GM21528 (cell line): ENCODE results near the gene RNF224.
A peak's percentile ranks its signal among the peaks of the same experiment; 100 is the strongest.
"Not testable (repeated sequence)": the region's sequence is repeated elsewhere in the genome, so short reads cannot be mapped to it uniquely, and the experiment has no call there.

Source experiments
- ATAC-seq: cut with Tn5 transposase; IDR thresholded peaks from one replicate; pipeline ENCODE4 v1.9.1; 2021; ENCODE audit warnings: mild to moderate bottlenecking, moderate library complexity; ENCODE audit not compliant: unreplicated experiment, low FRiP score

The RNF224 gene

DNA sequence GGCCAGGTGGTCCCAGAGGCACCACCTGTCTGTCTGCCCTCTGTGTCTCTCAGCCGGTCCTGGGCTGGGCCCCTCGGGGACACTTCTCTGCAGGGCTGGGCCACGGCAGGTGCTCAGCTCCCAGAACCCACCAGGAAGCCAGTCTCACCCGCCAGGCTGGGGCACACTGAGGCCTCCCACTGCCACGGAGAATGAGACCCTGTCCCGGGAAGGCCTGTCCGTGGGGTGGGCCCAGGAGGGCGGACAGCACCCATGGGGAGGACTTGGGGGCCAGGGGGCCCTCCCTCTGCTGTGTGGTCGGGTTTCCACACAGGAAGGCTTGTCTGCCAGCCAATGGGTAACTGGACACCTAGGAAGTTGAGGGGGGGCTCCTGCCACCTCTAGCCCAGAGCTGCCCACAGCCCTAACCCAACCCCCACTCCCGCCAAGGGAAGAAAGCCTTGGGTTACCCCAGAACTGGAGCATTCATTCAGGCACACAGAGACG, 9.7 kb downstream of the RNF224 start:
- ATAC-seq = no peak

- ATAC-seq = no peak
Observed at GRCh38 chr9:137237759-137238726, 10.7 kb downstream of the RNF224 start.

DNA sequence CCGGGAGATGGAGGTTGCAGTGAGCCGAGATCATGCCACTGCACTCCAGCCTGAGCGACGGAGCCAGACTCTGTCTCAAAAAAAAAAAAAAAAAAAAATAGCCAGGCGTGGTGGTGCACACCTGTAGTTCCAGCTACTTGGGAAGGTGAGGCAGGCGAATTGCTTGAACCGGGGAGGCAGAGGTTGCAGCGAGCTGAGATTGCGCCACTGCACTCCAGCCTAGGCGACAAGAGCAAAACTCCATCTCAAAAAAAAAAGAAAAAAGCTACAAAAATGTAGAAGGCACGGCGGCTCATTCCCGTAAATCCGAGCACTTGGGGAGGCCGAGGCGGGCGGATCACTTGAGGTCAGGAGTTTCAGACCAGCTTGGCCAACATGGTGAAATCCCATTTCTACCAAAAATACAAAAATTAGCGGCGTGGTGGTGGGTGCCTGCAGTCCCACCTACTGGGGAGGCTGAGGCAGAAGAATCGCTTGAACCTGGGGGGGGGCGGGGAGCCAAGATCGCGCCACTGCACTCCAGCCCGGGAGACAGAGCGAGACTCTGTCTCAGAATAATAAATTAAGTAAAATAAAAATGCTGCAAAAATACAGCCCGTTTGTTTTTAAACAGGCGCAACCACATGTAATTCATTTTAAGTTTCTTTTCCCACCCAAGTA, 12.4 kb downstream of the RNF224 start:
- ATAC-seq = not testable (repeated sequence)

GRCh38 chr9:137240318-137240840, 13.1 kb downstream of the RNF224 start:
- peak; percentile 22 for ATAC-seq

DNA sequence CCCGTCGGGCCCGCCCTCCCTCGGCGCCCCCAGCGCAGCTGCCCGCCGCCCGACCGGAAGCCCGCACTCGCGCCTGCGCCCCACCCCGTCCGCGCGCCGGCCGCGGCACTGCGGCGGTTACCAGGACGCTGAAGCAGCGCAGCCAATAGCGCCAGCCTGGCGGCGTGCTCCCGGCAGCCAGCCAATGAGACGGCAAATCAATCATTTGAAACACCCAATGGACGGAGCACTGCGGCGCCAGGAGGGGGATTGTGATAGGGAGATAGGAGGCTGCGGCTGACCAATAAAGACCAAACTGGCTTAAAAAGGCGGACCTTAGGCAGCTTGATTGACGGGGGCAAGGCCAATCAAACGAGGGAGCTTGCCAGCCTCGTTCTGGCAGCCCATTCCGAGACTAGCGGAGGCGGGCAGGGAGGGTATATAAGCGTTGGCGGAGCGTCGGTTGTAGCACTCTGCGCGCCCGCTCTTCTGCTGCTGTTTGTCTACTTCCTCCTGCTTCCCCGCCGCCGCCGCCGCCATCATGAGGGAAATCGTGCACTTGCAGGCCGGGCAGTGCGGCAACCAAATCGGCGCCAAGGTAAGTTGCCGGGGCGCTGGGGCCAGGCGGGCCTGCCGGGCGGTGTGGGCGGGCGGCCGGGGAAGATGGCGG, 13.7 kb downstream of the RNF224 start, which contains the start of gene TUBB4B:
Gene TUBB4B, plus strand, starts transcription at position 447 of the 649 bp plus-strand sequence. Its CDS starts 74 bp downstream, at position 521.
- peak; percentile 75 for ATAC-seq

GRCh38 chr9:137241490-137242268, 14.4 kb downstream of the RNF224 start:
- no peak for ATAC-seq

DNA sequence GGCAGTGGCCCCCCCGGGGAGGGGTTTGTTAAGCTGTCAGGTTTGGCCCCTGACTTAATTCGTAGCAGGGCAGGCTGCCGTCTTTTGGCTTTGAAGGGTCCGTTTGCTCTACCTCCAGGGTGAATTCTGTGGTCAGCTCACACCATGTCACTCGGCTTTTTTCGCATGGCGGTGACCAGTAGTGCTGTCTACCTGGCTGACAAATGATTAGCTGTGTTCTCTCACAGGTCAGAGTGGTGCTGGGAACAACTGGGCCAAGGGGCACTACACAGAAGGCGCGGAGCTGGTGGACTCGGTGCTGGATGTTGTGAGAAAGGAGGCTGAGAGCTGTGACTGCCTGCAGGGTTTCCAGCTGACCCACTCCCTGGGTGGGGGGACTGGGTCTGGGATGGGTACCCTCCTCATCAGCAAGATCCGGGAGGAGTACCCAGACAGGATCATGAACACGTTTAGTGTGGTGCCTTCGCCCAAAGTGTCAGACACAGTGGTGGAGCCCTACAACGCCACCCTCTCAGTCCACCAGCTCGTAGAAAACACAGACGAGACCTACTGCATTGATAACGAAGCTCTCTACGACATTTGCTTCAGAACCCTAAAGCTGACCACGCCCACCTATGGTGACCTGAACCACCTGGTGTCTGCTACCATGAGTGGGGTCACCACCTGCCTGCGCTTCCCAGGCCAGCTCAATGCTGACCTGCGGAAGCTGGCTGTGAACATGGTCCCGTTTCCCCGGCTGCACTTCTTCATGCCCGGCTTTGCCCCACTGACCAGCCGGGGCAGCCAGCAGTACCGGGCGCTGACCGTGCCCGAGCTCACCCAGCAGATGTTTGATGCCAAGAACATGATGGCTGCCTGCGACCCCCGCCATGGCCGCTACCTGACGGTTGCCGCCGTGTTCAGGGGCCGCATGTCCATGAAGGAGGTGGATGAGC, 15.2 kb downstream of the RNF224 start:
- no peak for ATAC-seq

DNA sequence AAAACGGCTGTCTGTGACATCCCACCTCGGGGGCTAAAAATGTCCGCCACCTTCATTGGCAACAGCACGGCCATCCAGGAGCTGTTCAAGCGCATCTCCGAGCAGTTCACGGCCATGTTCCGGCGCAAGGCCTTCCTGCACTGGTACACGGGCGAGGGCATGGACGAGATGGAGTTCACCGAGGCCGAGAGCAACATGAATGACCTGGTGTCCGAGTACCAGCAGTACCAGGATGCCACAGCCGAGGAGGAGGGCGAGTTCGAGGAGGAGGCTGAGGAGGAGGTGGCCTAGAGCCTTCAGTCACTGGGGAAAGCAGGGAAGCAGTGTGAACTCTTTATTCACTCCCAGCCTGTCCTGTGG, 15.9 kb downstream of the RNF224 start:
- ATAC-seq = not testable (repeated sequence)

DNA sequence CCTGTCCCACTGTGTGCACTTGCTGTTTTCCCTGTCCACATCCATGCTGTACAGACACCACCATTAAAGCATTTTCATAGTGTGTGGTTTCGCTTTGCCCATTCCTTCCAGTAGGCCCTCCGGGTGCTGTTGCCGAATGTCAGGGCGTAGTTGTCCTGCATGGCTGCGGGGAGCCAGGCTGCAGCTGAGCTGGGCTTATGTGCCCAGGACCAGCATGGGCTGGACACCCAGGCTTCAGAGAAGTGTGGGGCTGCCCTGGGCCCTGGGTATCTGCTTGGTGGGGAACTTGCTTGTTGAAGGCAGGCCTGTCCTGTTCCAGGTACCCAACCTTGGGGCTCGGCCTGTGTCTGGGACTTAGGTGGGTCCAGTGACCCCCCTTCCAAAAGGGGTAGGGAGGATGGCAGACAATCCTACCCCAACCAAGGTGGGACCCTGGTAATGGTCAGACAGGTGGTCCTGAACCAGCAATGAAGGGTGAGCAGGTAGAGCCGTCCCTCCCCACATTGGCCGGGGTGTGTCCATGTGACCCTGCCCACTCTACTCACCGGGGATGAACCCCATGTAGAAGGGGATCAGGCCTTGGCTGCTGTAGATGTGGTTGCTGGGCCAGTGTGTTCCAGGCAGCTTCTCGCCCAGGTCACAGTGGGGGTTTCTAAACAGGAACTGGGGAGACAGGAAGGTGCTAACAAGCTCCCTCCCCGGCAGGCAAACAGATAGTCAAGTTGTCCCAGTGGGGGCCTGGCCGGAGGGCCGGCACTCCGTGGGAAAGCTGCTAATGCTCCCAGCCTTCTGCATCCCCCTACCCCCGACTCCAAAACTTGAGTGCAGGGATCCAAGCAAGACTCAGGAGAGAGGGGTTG, 16.6 kb downstream of the RNF224 start:
- no peak for ATAC-seq

DNA sequence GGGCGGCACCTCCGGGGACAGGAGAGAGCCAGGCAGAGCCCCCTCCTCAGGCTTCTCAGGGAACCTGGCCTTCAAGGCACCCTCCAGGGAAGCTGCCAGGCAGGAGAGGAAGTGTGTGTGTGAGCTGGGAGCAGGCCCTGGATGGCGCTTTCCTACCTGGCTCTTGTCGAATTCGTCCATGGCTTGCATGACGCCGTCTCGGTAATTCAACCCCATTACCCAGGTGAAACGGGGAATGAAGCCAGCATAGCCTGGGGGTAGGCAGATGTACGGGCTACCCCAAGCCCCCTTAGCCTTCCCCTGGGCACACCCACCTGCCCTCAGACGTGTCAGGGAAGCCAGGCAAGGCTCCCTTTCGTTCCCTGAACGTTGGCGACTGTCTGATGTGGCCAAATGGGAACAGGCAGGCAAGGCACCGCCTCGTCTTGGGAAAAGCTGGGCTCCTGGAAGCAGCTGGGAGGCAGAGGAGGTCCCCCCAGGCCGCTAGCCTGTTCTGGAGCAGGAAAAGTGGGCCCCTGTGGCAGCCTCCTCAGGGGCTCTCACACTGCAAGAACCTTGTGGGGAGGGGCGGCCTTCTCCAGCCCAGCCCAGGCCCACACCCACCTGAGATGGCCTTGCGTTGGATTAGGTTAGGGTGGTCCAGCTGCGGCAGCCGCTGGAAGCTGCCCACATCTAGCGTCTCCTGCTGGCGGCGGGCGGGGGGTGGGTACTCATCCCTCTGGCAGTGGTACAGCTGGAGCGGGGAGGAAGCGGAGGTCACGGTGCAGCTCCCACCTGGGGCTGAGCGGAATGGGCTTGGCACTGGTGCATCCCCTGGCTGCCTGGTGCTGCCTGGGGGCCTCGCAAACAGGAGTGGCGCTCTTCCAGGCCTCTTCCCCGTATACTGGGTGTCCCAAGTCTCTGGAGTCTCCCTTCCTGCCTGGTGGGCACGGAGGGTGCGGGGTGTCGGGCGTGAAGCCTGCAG, 17.5 kb downstream of the RNF224 start:
- ATAC-seq = no peak

- no peak for ATAC-seq
Observed at GRCh38 chr9:137245450-137246421, 18.4 kb downstream of the RNF224 start.

DNA sequence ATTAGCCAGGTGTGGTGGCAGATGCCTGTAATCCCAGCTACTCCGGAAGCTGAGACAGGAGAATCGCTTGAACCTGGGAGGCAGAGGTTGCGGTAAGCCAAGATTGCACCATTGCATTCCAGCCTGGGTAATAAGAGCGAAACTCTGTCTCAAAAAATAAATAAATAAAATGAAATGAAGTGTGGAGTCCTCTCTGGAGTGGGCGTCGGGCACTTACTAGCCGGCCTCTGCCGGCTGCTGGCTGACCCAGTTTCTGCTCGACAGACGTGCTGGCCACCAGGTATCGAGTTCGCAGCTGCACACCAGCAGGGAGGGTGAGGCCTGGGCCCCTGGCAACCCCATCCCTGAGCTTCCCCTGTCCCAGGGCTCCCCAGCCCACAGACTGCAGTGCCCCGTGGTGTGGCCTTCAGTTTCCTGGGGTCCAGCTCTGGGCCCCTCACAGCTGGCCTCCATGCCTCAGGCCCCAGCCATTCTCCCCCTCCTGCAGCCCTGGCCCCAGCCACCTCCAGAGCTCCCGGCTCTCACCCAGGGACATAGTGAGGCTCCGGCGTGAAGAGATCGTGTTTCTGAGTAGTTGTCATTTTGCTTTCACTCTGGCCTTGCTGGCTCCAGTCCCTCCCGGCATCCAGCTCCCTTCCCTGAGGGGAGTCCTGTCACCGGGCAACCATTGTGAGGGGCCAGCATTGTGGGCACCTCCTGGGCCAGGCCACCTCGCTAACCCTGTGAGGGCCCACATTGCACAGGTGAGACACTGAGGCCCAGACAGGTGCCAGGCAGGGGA, 20.0 kb downstream of the RNF224 start:
- no peak for ATAC-seq

- ATAC-seq = no peak
Observed at GRCh38 chr9:137247916-137248175, 20.5 kb downstream of the RNF224 start.

DNA sequence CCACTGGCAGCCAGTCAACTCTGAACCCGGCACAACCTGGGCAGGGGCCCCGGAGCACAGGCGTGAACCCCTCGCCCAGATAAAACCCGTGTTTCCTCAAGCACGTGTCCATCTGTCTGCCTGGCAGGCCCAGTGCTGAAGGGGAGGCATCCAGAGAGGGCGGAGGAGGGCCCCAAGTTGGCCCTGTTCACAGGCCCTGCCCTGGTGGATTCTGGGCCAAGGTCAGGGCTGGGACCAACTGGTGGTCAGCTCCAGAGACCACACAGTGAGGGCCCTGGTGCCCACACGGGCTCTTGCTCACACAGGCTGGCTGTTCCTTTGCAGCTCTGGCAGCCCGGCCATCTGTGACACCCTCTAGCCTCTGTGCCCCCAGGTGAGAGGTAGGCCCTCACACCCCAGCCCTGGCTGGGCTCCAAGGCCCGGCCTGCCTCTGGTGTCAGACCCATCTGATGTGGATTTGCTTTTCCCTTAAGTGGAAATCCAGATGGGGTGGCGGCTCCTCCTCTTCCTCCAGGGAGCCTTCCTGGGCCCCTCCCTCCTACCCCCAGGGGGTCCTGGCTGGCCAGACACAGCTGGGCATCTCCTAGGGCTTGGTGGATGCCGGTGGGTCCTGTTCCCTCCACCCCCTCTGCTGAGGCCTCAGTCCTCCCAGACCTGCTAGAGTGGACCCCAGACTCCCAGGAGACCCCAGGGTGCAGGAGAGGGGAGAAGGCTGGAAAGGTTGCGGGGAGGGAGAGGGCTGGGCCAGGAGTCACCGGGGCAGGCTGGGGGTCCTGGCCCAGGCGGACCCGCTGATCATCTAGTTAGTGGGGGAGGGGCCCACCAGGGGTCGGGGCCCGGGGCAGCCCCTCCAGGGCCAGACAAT, 23.3 kb downstream of the RNF224 start:
- ATAC-seq = no peak

- ATAC-seq = no peak
Observed at GRCh38 chr9:137251194-137251461, 23.8 kb downstream of the RNF224 start, which contains the start of gene STPG3. TSS of gene STPG3 (plus strand) at chr9:137251286. CDS start at chr9:137251287, 1 bp downstream.
